ENCODE measurements around the gene ST7L.

- TF ChIP-seq CTCF (IDR thresholded peaks at IDR 0.05) (no peak), POLR2A (IDR thresholded peaks at IDR 0.05) (no peak)
Observed at GRCh38 chr1:112628516-112628915, 9.6 kb upstream of the ST7L start.
